Measurements from ENCODE around the gene MITF.

DNA sequence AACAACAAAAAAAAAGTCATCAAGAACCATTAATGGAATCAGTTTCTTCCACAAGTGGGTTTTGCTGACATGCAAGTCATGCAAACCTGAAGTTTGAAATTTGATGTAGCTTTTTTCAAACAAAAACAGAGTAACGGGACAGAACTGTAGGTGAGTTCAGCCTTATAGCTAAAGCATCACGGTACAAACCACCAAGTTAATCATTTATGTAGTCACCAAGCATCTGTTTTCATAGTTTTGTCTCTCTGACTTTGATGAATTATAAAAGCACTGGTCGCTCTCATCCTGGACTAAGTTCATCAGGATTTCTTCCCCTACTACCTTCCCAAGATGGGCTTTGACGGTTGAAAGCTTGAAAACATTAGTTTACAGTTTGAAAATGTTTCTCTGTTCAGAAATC is 143.3 kb downstream of the MITF start:
- TF ChIP-seq, protein P1, sequence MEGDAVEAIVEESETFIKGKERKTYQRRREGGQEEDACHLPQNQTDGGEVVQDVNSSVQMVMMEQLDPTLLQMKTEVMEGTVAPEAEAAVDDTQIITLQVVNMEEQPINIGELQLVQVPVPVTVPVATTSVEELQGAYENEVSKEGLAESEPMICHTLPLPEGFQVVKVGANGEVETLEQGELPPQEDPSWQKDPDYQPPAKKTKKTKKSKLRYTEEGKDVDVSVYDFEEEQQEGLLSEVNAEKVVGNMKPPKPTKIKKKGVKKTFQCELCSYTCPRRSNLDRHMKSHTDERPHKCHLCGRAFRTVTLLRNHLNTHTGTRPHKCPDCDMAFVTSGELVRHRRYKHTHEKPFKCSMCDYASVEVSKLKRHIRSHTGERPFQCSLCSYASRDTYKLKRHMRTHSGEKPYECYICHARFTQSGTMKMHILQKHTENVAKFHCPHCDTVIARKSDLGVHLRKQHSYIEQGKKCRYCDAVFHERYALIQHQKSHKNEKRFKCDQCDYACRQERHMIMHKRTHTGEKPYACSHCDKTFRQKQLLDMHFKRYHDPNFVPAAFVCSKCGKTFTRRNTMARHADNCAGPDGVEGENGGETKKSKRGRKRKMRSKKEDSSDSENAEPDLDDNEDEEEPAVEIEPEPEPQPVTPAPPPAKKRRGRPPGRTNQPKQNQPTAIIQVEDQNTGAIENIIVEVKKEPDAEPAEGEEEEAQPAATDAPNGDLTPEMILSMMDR (IDR thresholded peaks at IDR 0.05; ENCODE audit: poor library complexity, severe bottlenecking) = no peak
- TF ChIP-seq EP300 (conservative IDR thresholded peaks at IDR 0.05; ENCODE audit: poor library complexity, severe bottlenecking) (no peak), EZH2 (IDR thresholded peaks at IDR 0.05; ENCODE audit: borderline replicate concordance, insufficient read depth, low read length, poor library complexity, severe bottlenecking) (no peak), POLR2AphosphoS5 (IDR thresholded peaks at IDR 0.05) (no peak), RAD21 (conservative IDR thresholded peaks at IDR 0.05) (no peak)
- TF ChIP-seq, protein P2, sequence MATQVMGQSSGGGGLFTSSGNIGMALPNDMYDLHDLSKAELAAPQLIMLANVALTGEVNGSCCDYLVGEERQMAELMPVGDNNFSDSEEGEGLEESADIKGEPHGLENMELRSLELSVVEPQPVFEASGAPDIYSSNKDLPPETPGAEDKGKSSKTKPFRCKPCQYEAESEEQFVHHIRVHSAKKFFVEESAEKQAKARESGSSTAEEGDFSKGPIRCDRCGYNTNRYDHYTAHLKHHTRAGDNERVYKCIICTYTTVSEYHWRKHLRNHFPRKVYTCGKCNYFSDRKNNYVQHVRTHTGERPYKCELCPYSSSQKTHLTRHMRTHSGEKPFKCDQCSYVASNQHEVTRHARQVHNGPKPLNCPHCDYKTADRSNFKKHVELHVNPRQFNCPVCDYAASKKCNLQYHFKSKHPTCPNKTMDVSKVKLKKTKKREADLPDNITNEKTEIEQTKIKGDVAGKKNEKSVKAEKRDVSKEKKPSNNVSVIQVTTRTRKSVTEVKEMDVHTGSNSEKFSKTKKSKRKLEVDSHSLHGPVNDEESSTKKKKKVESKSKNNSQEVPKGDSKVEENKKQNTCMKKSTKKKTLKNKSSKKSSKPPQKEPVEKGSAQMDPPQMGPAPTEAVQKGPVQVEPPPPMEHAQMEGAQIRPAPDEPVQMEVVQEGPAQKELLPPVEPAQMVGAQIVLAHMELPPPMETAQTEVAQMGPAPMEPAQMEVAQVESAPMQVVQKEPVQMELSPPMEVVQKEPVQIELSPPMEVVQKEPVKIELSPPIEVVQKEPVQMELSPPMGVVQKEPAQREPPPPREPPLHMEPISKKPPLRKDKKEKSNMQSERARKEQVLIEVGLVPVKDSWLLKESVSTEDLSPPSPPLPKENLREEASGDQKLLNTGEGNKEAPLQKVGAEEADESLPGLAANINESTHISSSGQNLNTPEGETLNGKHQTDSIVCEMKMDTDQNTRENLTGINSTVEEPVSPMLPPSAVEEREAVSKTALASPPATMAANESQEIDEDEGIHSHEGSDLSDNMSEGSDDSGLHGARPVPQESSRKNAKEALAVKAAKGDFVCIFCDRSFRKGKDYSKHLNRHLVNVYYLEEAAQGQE (IDR thresholded peaks at IDR 0.05; ENCODE audit: borderline replicate concordance) = no peak
